Mucosa of rectum (tissue), 2 donors: ENCODE results near the gene MTMR3.

Experiments used
- H3K27ac ChIP-seq, 2 donors: one replicate each; pipeline ENCODE4 v1.7.0; 2013; ENCODE audit warnings: inconsistent platforms in 2 of 2, low read depth in 2 of 2, low read length in 2 of 2
- H3K27me3 ChIP-seq, 2 donors: one replicate each; pipeline ENCODE4 v1.7.0; 2013; ENCODE audit warnings: low read length in 2 of 2; ENCODE audit not compliant: control insufficient read depth in 2 of 2, insufficient read depth in 2 of 2
- H3K36me3 ChIP-seq, 2 donors: one replicate each; pipeline ENCODE4 v1.7.0; 2013; ENCODE audit warnings: low read length in 2 of 2; ENCODE audit not compliant: control insufficient read depth in 2 of 2, insufficient read depth in 2 of 2
- H3K4me1 ChIP-seq, 2 donors: one replicate each; pipeline ENCODE4 v1.7.0; 2013; ENCODE audit warnings: low read length in 2 of 2, mild to moderate bottlenecking in 1 of 2; ENCODE audit not compliant: control insufficient read depth in 2 of 2, insufficient read depth in 2 of 2
- H3K4me3 ChIP-seq, 2 donors: one replicate each; pipeline ENCODE4 v1.7.0; 2013; ENCODE audit warnings: low read length in 2 of 2
- H3K9ac ChIP-seq, 2 donors: one replicate each; pipeline ENCODE4 v1.7.0; 2013; ENCODE audit warnings: low read length in 2 of 2, low read depth in 1 of 2, mild to moderate bottlenecking in 1 of 2
- H3K9me3 ChIP-seq, 2 donors: one replicate each; pipeline ENCODE4 v1.7.0; 2013; ENCODE audit warnings: low read length in 2 of 2; ENCODE audit not compliant: control insufficient read depth in 2 of 2
- donor health status: healthy.
- donor health status: Normal muscosa, but diverticular disease.

Gene MTMR3

DNA sequence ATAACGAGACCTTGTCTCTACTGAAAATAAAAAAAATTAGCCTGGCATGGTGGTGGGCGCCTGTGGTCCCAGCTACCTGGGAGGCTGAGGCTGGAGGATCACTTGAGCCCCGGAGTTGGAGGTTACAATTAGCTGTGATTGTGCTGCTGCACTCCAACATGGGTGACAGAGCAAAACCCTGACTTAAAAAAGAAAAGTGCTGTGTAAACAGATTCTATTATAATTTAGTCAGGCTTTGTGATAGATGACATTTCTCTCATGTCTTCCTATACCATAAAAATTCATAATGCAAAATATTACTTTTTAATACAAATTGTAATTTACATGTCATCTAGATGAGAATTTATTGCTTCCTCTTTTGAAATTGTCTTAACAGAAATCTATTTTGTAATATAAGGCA lies 94.1 kb downstream of the MTMR3 start:
- peaks cover 9 to 10% of the 10 kb centered on the region in 2 donors for H3K4me1 ChIP-seq
- no peak overlapping the region for H3K9ac ChIP-seq
- H3K36me3 ChIP-seq: peaks cover 4 to 6% of the 10 kb centered on the region in 2 donors
- H3K9me3 ChIP-seq: no peaks in the 10 kb centered on the region
- H3K4me3 ChIP-seq: no peak overlapping the region
- H3K27ac ChIP-seq: no peak overlapping the region
- H3K27me3 ChIP-seq: no peaks in the 10 kb centered on the region

DNA sequence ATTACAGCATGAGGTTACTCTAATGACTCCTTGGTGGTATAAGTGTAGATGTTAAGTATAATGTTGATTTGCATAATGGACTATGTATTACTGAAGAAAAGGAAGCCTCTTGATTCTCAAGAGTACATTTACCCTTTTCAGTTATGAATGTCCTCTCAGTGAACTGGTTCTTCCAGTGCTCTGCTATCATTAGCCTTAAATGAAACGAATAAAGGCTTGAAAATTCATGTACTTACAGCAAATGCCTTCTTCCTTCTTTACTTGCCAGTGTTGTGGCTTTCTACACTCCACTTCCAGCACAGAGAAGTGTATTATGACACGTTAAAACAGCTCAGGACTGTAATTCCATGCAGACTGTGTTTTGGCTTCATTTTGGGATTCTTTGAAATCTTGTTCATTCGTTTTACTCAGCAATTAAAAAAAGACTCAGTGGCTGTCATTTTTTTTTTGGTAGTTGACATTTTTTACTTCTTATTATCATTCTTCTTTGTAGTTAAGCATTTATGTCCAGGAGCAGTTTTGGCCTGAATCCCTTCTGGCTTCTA lies 96.9 kb downstream of the MTMR3 start:
- Histone ChIP-seq H3K27me3 (no peaks in the 10 kb centered on the region), H3K4me1 (peaks cover 15% of the 10 kb centered on the region in 2 donors), H3K27ac (peak overlapping the region in 1 of 2 donors; percentile 21), H3K36me3 (peaks cover 6% of the 10 kb centered on the region in 2 donors), H3K9me3 (no peaks in the 10 kb centered on the region), H3K9ac (no peak overlapping the region), H3K4me3 (no peak overlapping the region)

DNA sequence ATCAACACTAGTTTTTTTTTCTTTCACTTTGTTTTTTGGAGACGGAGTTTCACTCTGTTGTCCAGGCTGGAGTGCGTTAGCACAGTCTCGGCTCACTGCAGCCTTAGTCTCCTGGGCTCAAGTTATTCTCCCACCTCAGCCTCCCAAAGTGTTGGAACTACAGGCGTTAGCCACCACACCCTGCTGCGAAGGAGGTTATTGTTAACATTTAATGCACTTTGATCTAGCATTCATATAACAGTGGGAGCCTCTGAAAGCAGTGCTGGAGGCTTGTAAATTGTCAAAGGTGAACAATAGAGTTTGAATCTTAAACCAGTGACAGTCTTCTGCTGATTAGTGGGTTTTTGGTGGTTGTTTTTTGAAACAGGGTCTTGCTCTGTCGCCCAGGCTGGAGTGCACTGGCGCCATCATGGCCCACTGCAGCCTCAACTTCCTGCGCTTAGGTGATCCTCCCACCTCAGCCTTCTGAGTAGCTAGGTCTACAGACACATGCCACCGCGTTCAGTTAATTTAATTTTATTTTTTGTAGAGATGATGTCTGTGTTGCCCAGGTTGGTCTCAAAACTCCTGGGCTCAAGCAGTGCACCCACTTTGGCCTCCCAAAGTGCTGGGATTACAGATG lies 100.4 kb downstream of the MTMR3 start:
- Histone ChIP-seq H3K27ac (peak overlapping the region; percentile 40 to 52), H3K4me1 (peaks cover 15% of the 10 kb centered on the region in 2 donors), H3K27me3 (no peaks in the 10 kb centered on the region), H3K4me3 (no peak overlapping the region), H3K9ac (no peak overlapping the region), H3K36me3 (peaks cover 7 to 11% of the 10 kb centered on the region in 2 donors), H3K9me3 (no peaks in the 10 kb centered on the region)

DNA sequence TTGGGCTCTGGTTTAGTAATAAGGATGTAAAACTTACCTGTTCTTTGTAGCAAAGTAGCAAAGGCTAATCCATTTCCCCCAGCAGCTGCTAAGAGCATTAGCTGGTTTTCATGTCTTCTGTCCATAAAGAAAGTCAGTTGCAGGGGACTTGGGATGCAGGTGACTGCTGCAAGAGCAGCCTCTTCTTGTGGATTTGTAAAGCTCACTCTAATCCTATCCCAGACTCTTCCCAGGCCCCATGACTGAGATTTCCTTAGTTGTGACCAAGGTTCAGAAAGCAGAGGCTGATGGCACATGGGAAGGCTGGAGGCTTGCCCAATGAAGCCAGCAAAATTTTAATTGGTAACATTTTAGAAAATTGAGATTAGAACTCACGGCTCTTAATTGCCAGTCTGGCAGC lies 102.9 kb downstream of the MTMR3 start:
- H3K4me3 ChIP-seq: no peak overlapping the region
- H3K9ac ChIP-seq: no peak overlapping the region
- H3K27ac ChIP-seq: no peak overlapping the region
- H3K27me3 ChIP-seq: no peaks in the 10 kb centered on the region
- H3K36me3 ChIP-seq: peaks cover 5 to 6% of the 10 kb centered on the region in 2 donors
- peaks cover 6 to 8% of the 10 kb centered on the region in 2 donors for H3K4me1 ChIP-seq
- H3K9me3 ChIP-seq: no peaks in the 10 kb centered on the region

DNA sequence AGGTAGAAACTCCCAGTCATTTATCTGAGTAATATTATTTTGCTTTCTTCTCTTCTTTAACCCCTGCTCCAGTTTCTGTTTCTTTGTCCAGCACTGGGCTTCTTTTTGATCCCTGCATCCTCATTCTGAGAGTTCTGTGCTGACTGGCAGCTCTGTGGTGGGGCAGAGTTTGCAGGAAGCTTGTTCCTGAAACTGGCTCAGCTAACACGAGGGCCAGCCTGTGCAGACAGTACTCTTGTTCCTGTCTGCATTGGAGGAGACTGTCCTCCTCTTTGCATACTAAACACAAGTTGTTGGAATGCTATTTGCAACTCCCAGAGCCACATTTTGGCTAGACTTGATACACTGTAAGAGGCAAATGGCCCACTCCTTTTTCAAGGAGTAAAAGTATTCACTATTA lies 104.2 kb downstream of the MTMR3 start:
- no peak overlapping the region for H3K4me3 ChIP-seq
- H3K9me3 ChIP-seq: no peaks in the 10 kb centered on the region
- peaks cover 6 to 8% of the 10 kb centered on the region in 2 donors for H3K4me1 ChIP-seq
- no peak overlapping the region for H3K27ac ChIP-seq
- no peak overlapping the region for H3K9ac ChIP-seq
- peaks cover 12 to 13% of the 10 kb centered on the region in 2 donors for H3K36me3 ChIP-seq
- H3K27me3 ChIP-seq: no peaks in the 10 kb centered on the region

GRCh38 chr22:29988719-29989118 lies 105.7 kb downstream of the MTMR3 start:
- H3K27ac ChIP-seq: no peak overlapping the region
- no peaks in the 10 kb centered on the region for H3K9me3 ChIP-seq
- H3K9ac ChIP-seq: no peak overlapping the region
- no peak overlapping the region for H3K4me3 ChIP-seq
- no peaks in the 10 kb centered on the region for H3K27me3 ChIP-seq
- H3K36me3 ChIP-seq: peaks cover 13 to 15% of the 10 kb centered on the region in 2 donors
- H3K4me1 ChIP-seq: peaks cover 0 to 9% of the 10 kb centered on the region in 2 donors

DNA sequence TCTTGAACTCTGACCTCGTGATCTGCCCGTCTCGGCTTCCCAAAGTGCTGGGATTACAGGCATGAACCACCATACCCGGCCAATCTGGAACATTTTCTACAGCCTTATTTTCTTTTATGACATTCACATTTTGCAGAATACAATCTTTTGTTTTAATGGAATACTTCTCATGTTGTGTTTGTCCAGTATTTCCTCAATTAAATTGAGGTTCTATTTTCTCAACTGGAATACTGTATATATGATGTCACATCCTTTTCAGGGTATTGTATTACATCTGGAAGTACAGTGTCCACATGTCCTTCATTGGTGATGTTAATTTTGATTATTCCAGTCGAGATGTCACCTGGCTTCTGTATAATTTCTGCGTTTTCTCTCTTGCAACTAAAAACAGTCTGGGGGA lies 106.5 kb downstream of the MTMR3 start:
- peaks cover 0 to 10% of the 10 kb centered on the region in 2 donors for H3K4me1 ChIP-seq
- H3K27me3 ChIP-seq: no peaks in the 10 kb centered on the region
- no peak overlapping the region for H3K4me3 ChIP-seq
- no peak overlapping the region for H3K9ac ChIP-seq
- no peak overlapping the region for H3K27ac ChIP-seq
- no peaks in the 10 kb centered on the region for H3K9me3 ChIP-seq
- peaks cover 13 to 15% of the 10 kb centered on the region in 2 donors for H3K36me3 ChIP-seq

DNA sequence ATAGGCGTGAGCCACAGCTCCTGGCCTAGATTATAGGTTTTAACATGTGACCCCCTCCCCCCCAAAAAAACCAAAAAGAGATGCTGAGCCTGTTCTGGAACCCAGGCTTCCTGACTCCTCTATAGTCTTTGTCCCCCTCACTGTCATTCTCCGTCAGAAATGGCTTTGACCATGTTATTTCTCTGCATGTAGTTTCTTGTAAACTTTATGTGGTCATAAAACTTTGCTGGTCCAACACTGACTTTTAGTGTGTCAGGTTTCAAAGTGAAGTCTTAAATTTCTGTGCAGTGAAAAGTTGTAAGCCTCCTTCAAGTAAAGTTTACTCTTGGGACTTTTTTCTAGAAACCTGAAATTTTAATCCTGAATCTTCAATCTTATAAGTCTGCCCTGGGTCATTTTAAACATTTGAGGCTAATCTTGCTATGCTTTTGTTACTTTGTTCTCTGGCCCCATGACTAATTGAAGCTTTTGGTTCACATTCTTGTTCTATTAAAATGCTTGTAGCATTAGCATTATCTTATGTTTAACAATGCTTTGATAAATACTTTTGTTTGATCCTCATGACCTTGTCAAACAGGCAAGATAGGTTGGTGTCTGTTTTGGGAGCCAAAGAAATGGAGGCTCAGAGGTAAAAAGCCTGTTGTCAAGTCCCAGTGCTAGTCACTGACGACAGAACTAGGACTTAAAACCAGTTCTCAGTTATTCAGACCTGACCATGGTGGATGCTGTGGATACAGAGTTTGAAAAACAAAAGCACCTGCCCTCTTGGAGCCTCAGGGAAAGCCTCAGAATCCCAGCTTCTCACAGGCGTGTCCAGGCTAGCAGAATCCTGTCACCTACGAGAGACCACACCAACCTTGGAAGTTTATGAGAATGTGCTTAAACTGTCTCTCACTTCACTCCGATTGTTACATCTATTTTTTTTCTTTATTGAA lies 109.6 kb downstream of the MTMR3 start:
- Histone ChIP-seq H3K4me3 (no peak overlapping the region), H3K27ac (peak overlapping the region in 1 of 2 donors; percentile 42), H3K9ac (peak overlapping the region in 1 of 2 donors; percentile 5), H3K9me3 (no peaks in the 10 kb centered on the region), H3K4me1 (peaks cover 6 to 16% of the 10 kb centered on the region in 2 donors), H3K36me3 (peaks cover 10 to 12% of the 10 kb centered on the region in 2 donors), H3K27me3 (no peaks in the 10 kb centered on the region)

GRCh38 chr22:29994027-29994715 lies 111.2 kb downstream of the MTMR3 start:
- no peaks in the 10 kb centered on the region for H3K9me3 ChIP-seq
- H3K9ac ChIP-seq: no peak overlapping the region
- no peak overlapping the region for H3K4me3 ChIP-seq
- peak overlapping the region; percentile 62 to 72 for H3K27ac ChIP-seq
- no peaks in the 10 kb centered on the region for H3K27me3 ChIP-seq
- peaks cover 6 to 16% of the 10 kb centered on the region in 2 donors for H3K4me1 ChIP-seq
- peaks cover 10% of the 10 kb centered on the region in 2 donors for H3K36me3 ChIP-seq
